Thymus (tissue), 14 donors: Measurements from ENCODE around the gene SPATA21. TPM values are rescaled to one million over a fixed set of nuclear protein-coding genes. Genes with fewer than 3 reads are reported as not detected.
"Not testable (repeated sequence)": the region's sequence is repeated elsewhere in the genome, so short reads cannot be mapped to it uniquely, and the experiment has no call there.

ENCODE experiments used
- DNase-seq, 9 donors: peaks; one replicate each; pipeline ENCODE4 v3.0.0-alpha.2; 2013; ENCODE audit warnings: low spot score in 9 of 9, low read depth in 6 of 9, missing footprints in 1 of 9
- H3K27ac ChIP-seq, 2 donors: one replicate each; pipeline ENCODE4 v1.5.1; 2013; ENCODE audit warnings: control low read depth in 1 of 2, low read depth in 1 of 2, low read length in 1 of 2, mild to moderate bottlenecking in 1 of 2, moderate library complexity in 1 of 2
- H3K27me3 ChIP-seq, 2 donors: one replicate each; pipeline ENCODE4 v1.5.1; 2013; ENCODE audit warnings: low read length in 1 of 2; ENCODE audit not compliant: control insufficient read depth in 2 of 2, insufficient read depth in 1 of 2
- H3K36me3 ChIP-seq, 2 donors: one replicate each; pipeline ENCODE4 v1.5.1; 2013; ENCODE audit warnings: low read length in 1 of 2, mild to moderate bottlenecking in 1 of 2, moderate library complexity in 1 of 2; ENCODE audit not compliant: control insufficient read depth in 2 of 2, insufficient read depth in 2 of 2
- H3K4me1 ChIP-seq, 2 donors: one replicate each; pipeline ENCODE4 v1.5.1; 2013; ENCODE audit warnings: low read length in 2 of 2; ENCODE audit not compliant: control insufficient read depth in 2 of 2, insufficient read depth in 2 of 2
- H3K4me3 ChIP-seq, 2 donors: one replicate each; pipeline ENCODE4 v1.5.1; 2013; ENCODE audit warnings: low read length in 2 of 2, control low read depth in 1 of 2, mild to moderate bottlenecking in 1 of 2
- H3K9me3 ChIP-seq, 2 donors: one replicate each; pipeline ENCODE4 v1.5.1; 2013; ENCODE audit warnings: low read length in 1 of 2, mild to moderate bottlenecking in 1 of 2; ENCODE audit not compliant: control insufficient read depth in 2 of 2, insufficient read depth in 1 of 2
- WGBS: extraction: QIAGEN DNeasy Blood & Tissue Kit; methylation state at CpG from one replicate; pipeline ENCODE4 v1.1.7; 2013; 5-methylcytosine and 5-hydroxymethylcytosine counted together
- long read RNA-seq, 10 donors: transcript quantifications; one replicate each; lab custom pipeline, GENCODE V29; 2026
- polyA plus RNA-seq: library from polyadenylated mRNA; stranded (reverse); fragments of 200-250 nt; gene quantifications from one replicate; pipeline ENCODE4 v1.2.3, GENCODE V29; 2013
- total RNA-seq: library from RNA; stranded (reverse); fragments of 120-200 nt; gene quantifications from one replicate; pipeline ENCODE4 v1.2.4, GENCODE V29; 2013
- donor health status: healthy.

SPATA21 gene
- total RNA-seq (not detected), polyA plus RNA-seq (0.25 TPM)
- long read RNA-seq, donor 1, partial matches to known transcripts = 5 of 5 reads
- long read RNA-seq, donor 1, other reads (novel, unspliced or antisense) = 0 of 5 reads
- long read RNA-seq, donor 2 = 0 reads
- long read RNA-seq, donor 3 = 0 reads
- long read RNA-seq, donor 4 = 0 reads
- long read RNA-seq, donor 5, partial matches to known transcripts = 99 of 175 reads
- long read RNA-seq, donor 5, other reads (novel, unspliced or antisense) = 76 of 175 reads
- long read RNA-seq, donor 6 = 0 reads
- long read RNA-seq, donor 7 = 0 reads
- long read RNA-seq, donor 8 = 0 reads
- long read RNA-seq, donor 9, partial matches to known transcripts = 5 of 26 reads
- long read RNA-seq, donor 9, other reads (novel, unspliced or antisense) = 21 of 26 reads
- long read RNA-seq, donor 10 = 0 reads

GRCh38 chr1:16436946-16437474 is at the start of gene SPATA21:
SPATA21 (minus strand) TSS chr1:16437424; CDS start chr1:16431371, 6,053 bp downstream.
- H3K9me3 ChIP-seq = no peaks in the 10 kb centered on the region
- H3K27me3 ChIP-seq = peaks cover 0 to 2% of the 10 kb centered on the region in 2 donors
- 92% methylated on average over 3 of the region's 3 CpGs for WGBS
- peaks cover 6 to 13% of the 10 kb centered on the region in 2 donors for H3K4me1 ChIP-seq
- H3K36me3 ChIP-seq = peaks cover 0 to 1% of the 10 kb centered on the region in 2 donors
- no peak for DNase-seq
- no peak within 1 kb of the TSS for H3K27ac ChIP-seq
- no peak within 1 kb of the TSS for H3K4me3 ChIP-seq

- peaks cover 7 to 30% of the 10 kb centered on the region in 2 donors for H3K36me3 ChIP-seq
These were observed 49.8 kb upstream of the SPATA21 start for GRCh38 chr1:16487011-16487410.

GRCh38 chr1:16486316-16486715 is 49.1 kb upstream of the SPATA21 start:
- H3K36me3 ChIP-seq = peaks cover 7 to 30% of the 10 kb centered on the region in 2 donors
- H3K9me3 ChIP-seq = not testable (repeated sequence)
- 97% methylated on average over 8 of the region's 8 CpGs for WGBS

More at GRCh38 chr1:16487011-16487410, 49.8 kb upstream of the SPATA21 start:
- not testable (repeated sequence) for H3K9me3 ChIP-seq, H3K4me1 ChIP-seq, DNase-seq, H3K27ac ChIP-seq, H3K4me3 ChIP-seq, H3K27me3 ChIP-seq

GRCh38 chr1:16484931-16485330 is 47.7 kb upstream of the SPATA21 start:
- no peak for DNase-seq
- Histone ChIP-seq H3K27ac (no peak overlapping the region), H3K36me3 (peaks cover 12 to 32% of the 10 kb centered on the region in 2 donors), H3K4me1 (no peaks in the 10 kb centered on the region), H3K4me3 (no peak overlapping the region), H3K27me3 (no peaks in the 10 kb centered on the region), H3K9me3 (no peaks in the 10 kb centered on the region)
- 98% methylated on average over 6 of the region's 6 CpGs for WGBS

More at GRCh38 chr1:16486316-16486715, 49.1 kb upstream of the SPATA21 start:
- not testable (repeated sequence) for H3K4me3 ChIP-seq, H3K4me1 ChIP-seq, H3K27me3 ChIP-seq, DNase-seq, H3K27ac ChIP-seq

- DNase-seq = no peak
- H3K36me3 ChIP-seq = peaks cover 12 to 31% of the 10 kb centered on the region in 2 donors
- H3K27me3 ChIP-seq = no peaks in the 10 kb centered on the region
- no peaks in the 10 kb centered on the region for H3K4me1 ChIP-seq
- 99% methylated on average over 8 of the region's 8 CpGs for WGBS
- H3K27ac ChIP-seq = no peak overlapping the region
- no peaks in the 10 kb centered on the region for H3K9me3 ChIP-seq
- H3K4me3 ChIP-seq = no peak overlapping the region
These were observed 47.2 kb upstream of the SPATA21 start for GRCh38 chr1:16484501-16484835.

GRCh38 chr1:16483639-16484500 is 46.6 kb upstream of the SPATA21 start:
- not testable (repeated sequence) for H3K4me1 ChIP-seq, H3K27me3 ChIP-seq, H3K27ac ChIP-seq, H3K4me3 ChIP-seq, H3K9me3 ChIP-seq, DNase-seq
- H3K36me3 ChIP-seq = peaks cover 12 to 30% of the 10 kb centered on the region in 2 donors
- 98% methylated on average over 40 of the region's 45 CpGs for WGBS

GRCh38 chr1:16483146-16483545 is 45.9 kb upstream of the SPATA21 start:
- H3K27me3 ChIP-seq, H3K27ac ChIP-seq, H3K4me3 ChIP-seq, DNase-seq, H3K9me3 ChIP-seq, H3K4me1 ChIP-seq: not testable (repeated sequence)
- whole genome bisulfite sequencing = 97% methylated on average over 26 of the region's 26 CpGs
- peaks cover 12 to 35% of the 10 kb centered on the region in 2 donors for H3K36me3 ChIP-seq

GRCh38 chr1:16478091-16478490 is 40.9 kb upstream of the SPATA21 start:
- Histone ChIP-seq H3K9me3 (no peaks in the 10 kb centered on the region), H3K36me3 (peaks cover 12 to 36% of the 10 kb centered on the region in 2 donors), H3K27me3 (no peaks in the 10 kb centered on the region), H3K27ac (no peak overlapping the region), H3K4me1 (no peaks in the 10 kb centered on the region), H3K4me3 (no peak overlapping the region)
- 98% methylated on average over 12 of the region's 12 CpGs for WGBS
- no peak for DNase-seq
